GM10266 (cell line): ENCODE measurements around the gene MYO3A.

Experiments used
- DNase-seq: peaks from one replicate; pipeline ENCODE4 v3.0.0; 2012; ENCODE audit errors: extremely low spot score
- CTCF ChIP-seq: IDR thresholded peaks from 2 replicates; pipeline ENCODE4 v1.5.1; 2012; ENCODE audit warnings: mild to moderate bottlenecking, low read depth; ENCODE audit not compliant: control insufficient read depth, insufficient read depth; ENCODE audit errors: missing control alignments

MYO3A gene

GRCh38 chr10:26194275-26194674 is 260.2 kb downstream of the MYO3A start:
- TF ChIP-seq CTCF = no peak
- no peak for DNase-seq

DNA sequence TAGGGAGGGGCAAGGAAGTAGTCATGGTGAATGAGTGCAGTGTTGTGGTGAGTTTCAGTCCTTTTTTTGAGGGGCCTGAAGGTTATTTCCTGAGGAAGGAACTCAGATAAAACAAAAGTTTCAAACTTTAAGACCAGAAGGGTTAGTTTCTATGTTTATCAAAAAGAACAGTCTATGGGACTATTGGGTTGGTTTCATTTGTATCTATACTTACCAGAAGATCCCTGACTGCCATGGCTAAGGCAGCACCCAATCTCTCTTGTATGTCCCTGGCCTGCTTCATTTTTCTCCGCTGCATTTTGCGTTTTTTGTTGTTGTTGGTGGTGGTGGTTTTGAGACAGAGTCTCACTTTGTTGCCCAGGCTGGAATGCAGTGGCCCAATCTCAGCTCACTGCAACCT is 263.2 kb downstream of the MYO3A start:
- no peak for DNase-seq

DNA sequence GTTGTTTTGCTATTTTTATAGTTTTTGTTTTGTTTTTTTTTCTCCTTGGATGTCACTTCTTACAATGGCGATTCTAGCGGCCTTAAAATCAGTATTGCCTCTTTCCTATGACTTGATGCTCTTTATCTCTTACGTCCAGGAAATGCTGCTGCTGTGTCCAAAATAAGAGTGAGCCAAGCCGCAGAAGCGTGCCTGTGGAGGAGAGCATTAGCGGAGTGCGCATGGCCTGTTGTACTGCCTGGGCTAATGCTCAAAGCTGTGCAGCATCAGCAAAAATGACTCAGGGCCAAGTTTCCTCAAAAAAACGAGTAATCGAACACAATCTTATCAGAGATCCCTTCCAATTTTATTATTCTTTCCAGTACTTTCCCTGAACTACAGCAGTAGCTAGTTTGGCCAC is 264.1 kb downstream of the MYO3A start:
- no peak for DNase-seq
- TF ChIP-seq CTCF = no peak

More for the DNA sequence above, 263.2 kb downstream of the MYO3A start:
- no peak for TF ChIP-seq CTCF

DNA sequence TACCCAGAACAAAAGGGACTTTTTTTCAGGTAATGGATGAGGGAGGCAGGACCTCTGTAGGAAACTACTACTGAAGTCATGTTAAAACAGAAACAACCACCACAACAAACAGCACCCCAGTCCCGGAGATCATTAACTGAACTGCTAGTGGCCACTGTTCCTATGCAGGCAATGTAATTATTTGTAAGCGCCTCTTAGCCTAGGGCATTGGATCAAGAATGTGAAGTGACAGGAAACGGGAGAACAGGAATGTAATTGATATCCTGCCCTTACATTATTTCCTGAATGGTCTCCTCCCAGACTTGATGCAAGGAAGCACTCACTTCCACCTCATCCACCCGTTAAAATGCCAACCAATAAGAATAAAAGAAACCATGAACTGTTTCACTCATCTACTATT is 265.8 kb downstream of the MYO3A start:
- DNase-seq = no peak
- TF ChIP-seq CTCF = no peak

DNA sequence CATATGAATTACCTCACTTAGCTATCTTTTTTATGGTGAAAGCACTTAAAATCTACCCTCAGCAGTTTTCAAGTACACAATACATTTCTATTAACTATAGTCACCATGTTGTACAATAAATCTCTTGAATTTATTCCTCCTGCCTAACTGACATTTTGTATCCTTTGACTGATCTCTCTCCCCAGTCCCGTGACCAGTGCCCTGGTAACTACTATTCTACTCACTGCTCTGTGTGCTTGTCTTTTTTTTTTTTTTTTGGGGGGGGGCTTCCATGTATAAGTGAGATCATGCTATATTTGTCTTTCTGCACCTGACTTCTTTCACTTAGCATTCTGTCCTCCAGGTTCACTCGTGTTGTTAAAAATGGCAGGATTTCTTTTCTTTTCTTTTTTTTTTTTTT is 271.2 kb downstream of the MYO3A start:
- no peak for TF ChIP-seq CTCF
- DNase-seq = no peak

GRCh38 chr10:26211781-26212444 is 277.9 kb downstream of the MYO3A start:
- no peak for TF ChIP-seq CTCF
- no peak for DNase-seq

DNA sequence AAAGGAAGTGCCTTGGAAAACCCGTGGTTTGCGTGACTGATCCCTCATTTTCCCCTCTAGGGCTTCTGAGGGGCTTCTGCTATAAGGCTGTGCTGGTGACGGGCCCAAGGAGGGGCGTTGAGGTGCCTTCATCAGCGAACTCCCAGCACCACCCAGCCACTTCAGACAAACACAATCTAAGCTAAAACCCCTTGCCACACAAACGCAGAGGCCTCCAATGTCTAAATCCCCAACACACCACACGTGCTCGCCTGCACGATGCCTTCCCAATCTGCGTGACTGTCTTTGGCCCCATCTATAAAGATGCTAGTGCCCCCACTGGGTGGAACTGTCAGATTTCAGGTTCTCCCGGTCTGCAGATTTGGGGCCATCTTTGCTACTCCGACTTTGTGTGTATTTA is 278.5 kb downstream of the MYO3A start:
- DNase-seq = no peak
- TF ChIP-seq CTCF = no peak
